ENCODE data around the gene TBC1D9.

GRCh38 chr4:140679576-140679975, 76.6 kb downstream of the TBC1D9 start:
- TF ChIP-seq CTCF (IDR thresholded peaks at IDR 0.05) (no peak), POLR2AphosphoS5 (IDR thresholded peaks at IDR 0.05) (no peak), POLR2A (IDR thresholded peaks at IDR 0.05) (no peak)
